NCI-H1105 (cell line): ENCODE results near the gene NACC2.
"Not testable (repeated sequence)": the region's sequence is repeated elsewhere in the genome, so short reads cannot be mapped to it uniquely, and the experiment has no call there.

ENCODE experiments used
- DNase-seq: peaks from one replicate; lab custom pipeline; 2025; lab: John Stamatoyannopoulos, UW

Gene NACC2

GRCh38 chr9:135975834-135976233 lies 119.3 kb downstream of the NACC2 start:
- no peak for DNase-seq

GRCh38 chr9:135974220-135974573 lies 120.9 kb downstream of the NACC2 start:
- DNase-seq: no peak

DNA sequence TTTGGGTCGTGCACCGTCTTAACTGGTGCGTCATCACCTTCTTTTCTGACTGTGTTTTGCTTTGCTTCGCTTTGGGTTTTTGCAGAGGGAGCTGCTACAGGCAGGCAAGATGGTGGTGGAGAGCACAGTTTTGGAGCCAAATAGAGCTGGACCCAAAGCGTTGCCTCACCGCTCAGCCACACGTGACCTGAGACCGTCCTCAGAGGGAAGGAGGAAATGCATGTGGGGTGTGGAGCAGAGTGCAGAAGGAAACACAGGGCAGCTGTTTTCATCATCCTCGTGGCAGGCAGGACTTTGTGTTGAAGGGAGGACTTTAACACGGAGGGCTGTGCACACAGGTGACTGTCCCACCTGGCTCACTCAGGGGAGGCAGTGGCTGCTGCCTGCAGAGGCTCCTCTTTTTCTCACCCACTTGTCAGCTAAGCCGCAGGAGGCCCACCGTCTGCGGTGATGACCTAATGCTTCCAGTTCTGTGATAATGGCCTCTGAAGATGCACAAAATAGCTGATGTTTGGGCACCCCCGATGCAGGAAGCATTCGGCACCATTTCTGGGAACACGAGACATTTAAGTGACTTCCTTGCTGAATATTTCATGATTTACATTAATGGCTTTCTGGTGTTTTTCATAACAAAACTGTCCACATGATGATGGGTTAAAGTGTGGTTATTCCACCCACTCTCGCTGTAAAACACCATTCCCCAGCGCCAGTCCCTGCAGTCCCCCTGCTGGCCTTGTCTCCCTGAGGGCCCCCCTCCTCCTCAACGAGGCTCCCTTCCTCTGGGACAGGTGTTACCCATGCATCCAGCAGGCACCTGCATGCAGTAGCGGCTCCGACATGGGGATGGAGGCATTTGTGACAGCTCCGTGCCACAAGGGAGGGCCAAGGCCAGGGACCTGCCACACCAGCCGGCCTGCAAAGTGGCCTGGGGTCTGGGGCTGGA lies 121.5 kb downstream of the NACC2 start:
- DNase-seq: no peak

GRCh38 chr9:135971892-135972291 lies 123.2 kb downstream of the NACC2 start:
- no peak for DNase-seq

DNA sequence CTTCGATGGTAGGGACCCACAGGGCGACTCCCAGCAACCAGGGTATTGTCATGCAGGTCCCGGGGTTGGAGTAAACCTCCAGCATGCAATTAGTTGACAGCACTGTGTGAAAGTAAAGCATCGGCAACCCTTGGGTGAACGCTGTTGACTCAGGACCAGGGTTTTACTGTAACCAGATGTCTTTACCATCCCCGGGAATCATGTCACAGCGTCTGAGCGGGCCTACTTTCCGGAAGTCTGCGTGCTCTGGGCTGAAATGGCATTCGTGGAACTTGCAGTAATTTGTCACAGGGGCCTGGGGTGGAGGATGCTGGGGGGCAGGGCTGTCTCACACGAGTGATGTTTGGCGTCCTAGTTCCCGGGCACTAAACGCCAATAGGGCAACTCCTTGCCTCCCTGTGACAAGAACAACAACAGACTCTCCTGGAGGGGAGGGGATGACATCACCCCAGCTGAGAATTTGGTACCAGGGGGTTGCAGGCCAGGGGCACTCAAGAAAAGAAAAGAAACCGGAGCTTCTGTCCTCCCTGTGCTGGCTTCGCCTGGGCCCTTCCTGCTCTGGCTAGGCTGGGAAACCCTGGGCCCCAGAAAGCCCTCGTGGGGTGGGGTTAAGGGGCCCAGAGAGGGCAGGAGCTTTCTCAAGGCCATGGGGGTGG lies 123.8 kb downstream of the NACC2 start:
- no peak for DNase-seq

DNA sequence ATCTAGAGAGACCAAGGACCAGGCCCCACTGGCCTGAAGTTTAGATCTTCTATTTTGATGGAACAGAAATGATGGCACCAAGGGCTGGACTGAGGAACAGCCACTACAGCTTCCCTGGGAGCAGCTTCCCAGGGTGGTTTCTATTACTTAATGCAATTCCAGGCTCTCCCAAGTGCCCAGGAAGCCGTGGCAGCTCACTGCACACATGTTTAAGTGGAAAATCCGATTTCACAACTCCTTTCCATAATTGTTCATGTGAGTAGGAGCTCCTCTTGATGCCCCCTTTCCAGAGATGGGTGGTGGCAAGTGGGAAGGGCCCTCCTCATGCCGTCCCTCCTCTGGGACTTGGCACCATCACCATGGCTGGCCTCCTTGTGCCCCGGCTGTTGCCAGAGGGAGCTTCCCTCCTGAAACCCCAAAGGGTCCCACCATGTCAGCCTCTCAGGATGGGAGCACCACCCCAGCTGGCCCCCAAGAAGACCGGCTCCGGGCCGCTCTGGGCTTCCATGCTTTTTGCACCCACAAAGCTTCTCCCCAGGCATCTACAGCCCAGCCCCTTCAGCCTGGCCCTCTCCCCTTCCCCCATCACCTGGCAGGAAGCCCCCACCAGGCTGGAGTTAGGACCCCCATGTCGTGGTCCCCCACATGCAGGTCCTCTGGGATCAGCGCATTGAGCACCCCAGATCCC lies 124.8 kb downstream of the NACC2 start:
- DNase-seq: no peak

GRCh38 chr9:135969064-135969683 lies 125.9 kb downstream of the NACC2 start:
- no peak for DNase-seq

DNA sequence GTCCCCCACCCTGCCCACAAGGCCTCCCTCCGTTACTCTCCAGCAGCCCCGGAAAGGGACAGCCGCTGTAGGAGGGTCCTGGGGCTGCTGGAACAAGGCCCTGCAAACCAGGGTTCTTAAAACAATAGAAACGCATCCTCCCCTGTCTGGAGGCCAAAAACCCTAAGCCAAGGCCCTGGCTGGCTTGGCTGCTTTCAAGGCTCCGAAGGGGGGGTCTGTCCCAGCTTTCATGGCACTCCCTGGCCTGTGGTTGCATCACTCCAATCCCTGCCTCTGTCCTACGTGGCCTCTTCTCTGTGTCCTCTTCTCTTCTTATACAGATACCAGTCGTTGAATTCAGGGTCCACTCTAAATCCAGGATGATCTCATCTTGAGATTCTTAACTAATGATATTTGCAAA lies 126.5 kb downstream of the NACC2 start:
- no peak for DNase-seq

- no peak for DNase-seq
Observed at GRCh38 chr9:135968083-135968476, 127.0 kb downstream of the NACC2 start.

GRCh38 chr9:135966916-135967260 lies 128.2 kb downstream of the NACC2 start:
- DNase-seq: not testable (repeated sequence)

GRCh38 chr9:135965124-135965756 lies 129.8 kb downstream of the NACC2 start:
- DNase-seq: no peak

DNA sequence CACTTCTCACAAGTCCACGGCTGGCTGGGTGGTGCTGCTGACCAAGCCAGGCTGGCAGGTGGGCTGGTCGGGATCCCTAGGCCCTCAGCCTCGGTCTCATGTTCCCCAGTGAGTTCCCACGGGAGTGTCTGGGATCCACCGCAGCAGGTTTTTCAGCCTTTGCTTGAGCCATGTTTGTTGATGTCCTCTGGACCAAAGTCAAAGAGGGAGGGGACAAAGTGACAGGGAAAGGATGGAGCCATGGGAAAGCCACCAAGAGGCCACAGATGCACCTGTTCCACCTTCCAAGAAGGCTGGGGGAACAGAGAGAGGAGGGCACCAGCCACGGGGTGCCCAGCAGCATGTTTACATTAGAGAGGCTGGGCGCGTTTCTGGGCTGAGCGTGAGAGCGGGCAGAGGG lies 131.2 kb downstream of the NACC2 start:
- DNase-seq: no peak

DNA sequence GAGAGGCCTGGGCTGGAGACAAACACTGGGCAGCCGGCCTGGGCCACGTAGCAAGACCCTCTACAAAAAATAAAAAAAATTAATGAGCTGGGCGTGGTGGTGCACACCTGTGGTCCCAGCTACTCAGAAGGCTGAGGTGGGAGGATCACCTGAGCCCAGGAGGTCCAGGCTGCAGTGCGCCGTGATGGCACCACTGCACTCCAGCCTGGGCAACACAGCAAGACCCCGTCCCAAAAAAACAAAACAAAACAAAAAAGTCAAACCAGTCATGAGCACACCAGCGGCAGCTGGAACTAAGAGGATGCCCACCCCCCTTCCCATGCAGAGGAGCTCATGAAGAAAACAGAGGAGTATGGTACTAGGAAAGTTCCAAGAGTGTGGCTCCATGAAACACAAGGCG lies 131.8 kb downstream of the NACC2 start:
- no peak for DNase-seq

GRCh38 chr9:135962696-135963307 lies 132.3 kb downstream of the NACC2 start:
- DNase-seq: no peak

DNA sequence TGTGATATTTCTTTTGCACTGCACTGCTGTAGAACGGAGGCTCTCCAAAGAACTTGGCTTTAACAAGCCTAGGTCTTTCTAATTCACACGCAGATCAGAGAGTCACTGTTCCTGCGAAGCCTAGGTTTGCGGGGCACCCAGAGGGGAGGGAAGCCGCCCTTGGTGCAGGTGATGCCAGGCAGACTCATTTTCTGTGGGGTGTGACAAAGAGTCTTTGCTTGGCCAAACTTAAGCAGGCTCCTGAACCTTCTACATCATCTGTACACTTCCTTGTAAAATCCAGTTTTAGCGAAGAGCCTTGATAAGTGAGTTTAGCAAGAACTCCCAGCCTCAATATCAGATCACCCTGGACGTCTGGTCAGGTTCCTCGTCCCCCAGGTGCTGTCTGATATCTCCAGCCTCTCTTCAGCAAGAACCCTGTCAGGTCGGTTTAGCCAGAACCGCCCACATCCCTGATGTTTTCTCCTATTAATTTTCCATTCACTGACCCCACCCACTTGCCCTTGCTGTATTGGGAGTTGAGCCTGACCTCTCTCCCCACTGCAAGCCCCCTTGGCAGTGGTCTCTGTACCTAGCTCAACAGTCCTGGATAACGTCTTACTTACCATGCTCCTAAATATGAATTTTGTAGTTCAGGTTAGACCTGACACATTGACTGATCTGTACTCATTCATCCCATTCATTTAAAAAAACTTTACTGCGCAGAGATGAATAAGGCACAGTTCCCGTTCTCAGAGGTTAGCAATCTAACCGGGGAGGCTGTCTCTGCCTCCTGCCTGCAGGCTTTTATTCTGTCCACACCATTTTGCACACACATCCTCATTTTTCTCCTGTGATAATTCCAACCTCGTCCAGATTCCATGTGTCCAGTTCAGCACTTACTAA lies 133.0 kb downstream of the NACC2 start:
- DNase-seq: no peak

DNA sequence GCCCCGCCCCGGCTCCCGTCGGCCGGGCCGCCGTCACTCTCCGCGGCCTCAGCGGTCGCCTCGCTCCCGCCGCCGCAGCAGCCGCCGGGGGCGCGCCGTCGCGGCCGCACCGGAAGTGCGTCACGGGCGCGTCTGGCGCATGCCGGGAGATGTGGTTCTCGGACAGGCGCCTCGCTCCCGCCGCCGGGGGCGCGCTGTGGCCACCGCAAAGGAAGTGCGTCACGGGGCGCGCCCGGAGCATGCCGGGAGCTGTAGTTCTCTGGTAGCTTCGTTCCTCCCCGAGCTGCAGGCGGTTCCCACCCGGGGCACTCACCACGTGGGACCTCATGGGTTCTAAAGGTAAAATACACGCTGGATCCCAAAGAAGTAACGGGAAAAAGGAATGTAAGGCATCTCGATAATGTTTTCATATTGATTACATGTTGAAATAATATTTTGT lies 133.8 kb downstream of the NACC2 start, which contains the start of gene UBAC1:
Gene UBAC1, minus strand, starts transcription at position 97 of the 439 bp plus-strand sequence. CDS start 211 bp downstream, outside the sequence.
- peak; percentile 91 for DNase-seq

DNA sequence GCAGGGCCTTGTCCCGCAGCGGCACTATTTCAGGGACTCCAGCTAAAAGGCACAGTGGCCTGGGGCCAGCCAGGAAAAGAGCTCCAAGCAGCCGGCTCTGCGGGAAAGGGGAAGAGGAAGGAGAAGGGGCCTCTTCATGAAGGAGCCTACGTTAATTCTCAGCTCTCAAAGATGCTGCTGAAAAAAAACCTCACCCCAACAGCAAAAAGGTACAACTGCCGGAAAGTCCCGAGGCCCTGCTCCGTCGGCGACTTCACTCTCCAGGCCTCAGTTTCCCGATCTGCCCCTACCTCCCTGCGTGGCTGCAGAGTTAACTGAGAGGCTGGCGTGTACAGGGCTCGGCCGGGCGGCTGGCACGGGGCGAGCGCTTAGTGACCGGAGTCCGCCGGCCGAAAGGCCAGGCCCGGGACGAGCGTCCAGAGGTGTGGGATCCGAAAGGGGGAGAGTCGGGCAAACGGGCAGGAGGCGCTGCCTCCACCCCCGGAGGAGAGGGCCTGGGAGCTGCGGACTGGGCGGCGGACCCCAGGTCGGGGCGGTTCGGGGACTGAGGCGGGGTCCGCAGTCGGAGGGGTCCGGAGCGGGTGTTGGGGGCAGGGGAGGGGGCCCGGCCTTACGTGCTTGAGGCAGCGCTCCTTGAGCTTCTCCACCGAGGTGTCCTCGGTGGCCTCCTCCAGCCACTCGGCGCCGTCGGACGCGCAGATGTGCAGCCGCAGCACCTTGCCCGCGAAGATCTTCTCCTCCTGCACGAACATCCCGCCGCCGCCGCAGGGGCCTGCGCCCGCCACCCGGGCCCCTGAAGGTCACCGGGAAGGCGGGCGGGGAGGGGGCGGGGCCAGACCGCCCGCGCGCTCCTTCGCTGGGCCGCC lies 134.4 kb downstream of the NACC2 start:
- no peak for DNase-seq

DNA sequence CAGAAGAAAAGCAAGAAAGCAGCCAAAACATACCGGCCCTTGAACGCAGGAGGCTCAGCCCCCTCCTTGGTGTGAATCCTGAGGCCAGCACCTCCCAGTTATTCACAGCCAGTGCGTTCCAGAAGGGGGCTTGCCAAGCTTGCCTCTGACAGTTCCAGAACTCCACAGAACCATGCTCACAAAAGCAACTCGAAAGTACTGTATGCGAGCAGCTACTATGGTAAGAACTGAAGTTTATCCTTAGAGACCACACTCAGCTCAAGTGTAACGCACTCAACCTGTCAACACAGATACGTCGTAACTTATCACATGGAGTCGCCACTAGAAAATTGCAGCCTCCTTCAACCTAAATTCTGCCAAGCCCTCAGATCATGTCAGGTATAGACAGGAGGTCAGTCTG lies 135.3 kb downstream of the NACC2 start:
- no peak for DNase-seq

GRCh38 chr9:135958485-135958884 lies 136.6 kb downstream of the NACC2 start:
- DNase-seq: no peak
